ENCODE data around the gene EYA2.

- TF ChIP-seq POLR2A (IDR thresholded peaks at IDR 0.05; ENCODE audit: low read depth, low read length) (no peak), TAF1 (IDR thresholded peaks at IDR 0.05; ENCODE audit: borderline replicate concordance, low read depth, low read length) (no peak), POLR2AphosphoS5 (IDR thresholded peaks at IDR 0.05; ENCODE audit: low read depth, low read length) (no peak)
Observed at GRCh38 chr20:47236639-47236900, 341.9 kb downstream of the EYA2 start.
